ENCODE measurements around the gene LRRC4B.

GRCh38 chr19:50518091-50519005 is 49.9 kb downstream of the LRRC4B start:
- TF ChIP-seq CTCF (IDR thresholded peaks at IDR 0.05) (no peak), POLR2A (IDR thresholded peaks at IDR 0.05) (no peak)

Measured in heart left ventricle (tissue), 13 donors.